HL-60/S4 treated with retinoic acid at 250 ng/mL for 4 days and 3 days (cell line): ENCODE measurements around the gene DEFB131B.
"Not testable (repeated sequence)": the region's sequence is repeated elsewhere in the genome, so short reads cannot be mapped to it uniquely, and the experiment has no call there.

Experiments used
- in situ Hi-C: fragments of 300-500 bp; cut with MboI; formaldehyde crosslinking; loops from 2 replicates; pipeline ENCODE4 v1.7.0; 2022; ENCODE audit warnings: low sequenced_read_pairs

The DEFB131B gene

GRCh38 chr11:71878059-71878458 is at the start of gene DEFB131B:
TSS of gene DEFB131B (plus strand) at chr11:71878453. CDS start at chr11:71878453, 0 bp downstream.
- in situ Hi-C loops: not testable (repeated sequence)

GRCh38 chr11:71829247-71829646 is 49.0 kb upstream of the DEFB131B start:
- in situ Hi-C loops: not testable (repeated sequence)

- in situ Hi-C loops: not testable (repeated sequence)
Observed at GRCh38 chr11:71829686-71830085, 48.6 kb upstream of the DEFB131B start.

- in situ Hi-C loops: not testable (repeated sequence)
Observed at GRCh38 chr11:71832811-71833210, 45.4 kb upstream of the DEFB131B start, which contains the start of gene DEFB108B. TSS of gene DEFB108B (plus strand) at chr11:71833200. CDS start at chr11:71833200, 0 bp downstream.

GRCh38 chr11:71842720-71843119 is 35.5 kb upstream of the DEFB131B start:
- in situ Hi-C loops: not testable (repeated sequence)

GRCh38 chr11:71843355-71843754 is 34.9 kb upstream of the DEFB131B start:
- in situ Hi-C loops: not testable (repeated sequence)

GRCh38 chr11:71843858-71844257 is 34.4 kb upstream of the DEFB131B start:
- in situ Hi-C loops: no loop called here

- in situ Hi-C loops: not testable (repeated sequence)
Observed at GRCh38 chr11:71853895-71854294, 24.4 kb upstream of the DEFB131B start.

- in situ Hi-C loops: not testable (repeated sequence)
Observed at GRCh38 chr11:71855880-71856279, 22.4 kb upstream of the DEFB131B start.

- in situ Hi-C loops: not testable (repeated sequence)
Observed at GRCh38 chr11:71860835-71861234, 17.4 kb upstream of the DEFB131B start.

GRCh38 chr11:71863978-71864627 is 14.2 kb upstream of the DEFB131B start:
- in situ Hi-C loops: not testable (repeated sequence)

GRCh38 chr11:71867209-71867608 is 11.0 kb upstream of the DEFB131B start:
- in situ Hi-C loops: not testable (repeated sequence)

GRCh38 chr11:71869931-71870330 is 8.3 kb upstream of the DEFB131B start:
- in situ Hi-C loops: not testable (repeated sequence)

- in situ Hi-C loops: not testable (repeated sequence)
Observed at GRCh38 chr11:71870661-71871060, 7.6 kb upstream of the DEFB131B start.

GRCh38 chr11:71876262-71876661 is 2.0 kb upstream of the DEFB131B start:
- in situ Hi-C loops: not testable (repeated sequence)

- in situ Hi-C loops: not testable (repeated sequence)
Observed at GRCh38 chr11:71885806-71886205, 7.6 kb downstream of the DEFB131B start.

- in situ Hi-C loops: not testable (repeated sequence)
Observed at GRCh38 chr11:71888335-71889010, 10.2 kb downstream of the DEFB131B start.

- in situ Hi-C loops: not testable (repeated sequence)
Observed at GRCh38 chr11:71889181-71889872, 11.1 kb downstream of the DEFB131B start.

GRCh38 chr11:71895961-71896360 is 17.7 kb downstream of the DEFB131B start:
- in situ Hi-C loops: no loop called here

- in situ Hi-C loops: not testable (repeated sequence)
Observed at GRCh38 chr11:71901137-71901536, 22.9 kb downstream of the DEFB131B start.

- in situ Hi-C loops: no loop called here
Observed at GRCh38 chr11:71908218-71908617, 30.0 kb downstream of the DEFB131B start.

GRCh38 chr11:71910775-71911174 is 32.5 kb downstream of the DEFB131B start:
- in situ Hi-C loops: not testable (repeated sequence)
